Stimulated activated CD8-positive, alpha-beta memory T cell treated with anti-CD3 and anti-CD28 coated beads, Interleukin-7, amount 100 ng/mL, for 24 hours (primary cell): ENCODE data around the gene ACSBG1.
"Not testable (repeated sequence)": the region's sequence is repeated elsewhere in the genome, so short reads cannot be mapped to it uniquely, and the experiment has no call there.

Experiments
- DNase-seq: peaks from one replicate; pipeline ENCODE4 v3.0.0-alpha.2; 2020; ENCODE audit warnings: low read depth

Gene ACSBG1

DNA sequence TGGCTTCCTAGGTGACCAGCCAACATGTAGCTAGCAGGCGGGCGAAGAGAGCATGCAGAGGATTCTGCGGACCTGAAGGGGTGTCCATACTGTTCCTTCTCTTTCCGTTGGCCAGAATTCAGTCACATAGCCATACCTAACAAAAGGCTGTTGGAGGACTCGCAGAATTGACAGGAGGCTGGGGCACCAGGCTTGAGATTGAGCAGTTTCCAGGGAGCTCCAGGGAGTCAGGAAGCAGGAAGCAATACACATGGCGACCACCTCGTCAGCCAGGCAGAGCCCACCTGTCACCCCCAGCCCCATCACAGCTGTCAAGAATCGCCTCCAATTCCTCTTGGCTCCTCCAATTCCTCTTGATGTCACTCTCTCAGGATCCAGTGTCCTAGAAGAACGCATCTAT, 16.8 kb upstream of the ACSBG1 start:
- no peak for DNase-seq

DNA sequence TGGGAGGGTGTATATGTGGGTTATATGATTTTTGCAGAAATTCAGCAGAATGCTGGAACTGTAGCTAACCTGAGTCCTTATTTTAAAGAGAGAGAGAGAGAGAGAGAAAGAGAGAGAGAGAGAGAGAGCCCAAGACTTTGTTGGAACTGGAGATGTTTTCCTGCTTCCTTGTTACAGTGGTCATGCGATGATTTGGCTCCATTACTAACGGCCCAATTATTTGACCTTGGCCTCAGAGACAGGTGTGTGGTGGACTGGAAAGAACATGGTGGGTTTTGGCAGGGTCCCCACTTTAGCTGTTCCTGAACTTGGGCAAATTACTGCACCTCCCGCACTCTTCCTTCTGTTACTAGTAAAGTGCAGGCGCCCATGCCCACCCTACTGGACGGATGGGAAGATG, 14.8 kb upstream of the ACSBG1 start:
- DNase-seq = no peak

DNA sequence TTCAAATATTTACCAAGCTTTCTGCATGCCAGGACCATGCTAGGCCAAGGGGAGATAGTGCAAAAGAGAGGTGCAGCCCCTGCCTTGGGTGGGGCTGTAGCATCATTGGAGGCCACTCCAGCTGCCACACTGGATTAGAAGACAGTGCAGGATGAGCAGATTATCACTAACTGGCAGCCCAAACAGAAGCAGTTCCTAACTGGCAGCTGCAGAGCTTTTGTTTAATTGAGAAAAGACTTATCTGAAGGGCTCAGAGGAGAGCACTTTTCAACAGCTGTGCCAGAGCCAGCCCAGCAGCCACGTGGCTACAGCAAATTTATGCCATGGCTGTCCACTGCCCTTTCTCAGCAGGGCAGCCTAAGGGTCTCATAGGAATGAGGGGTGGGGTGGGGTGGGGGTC, 13.5 kb upstream of the ACSBG1 start:
- no peak for DNase-seq

DNA sequence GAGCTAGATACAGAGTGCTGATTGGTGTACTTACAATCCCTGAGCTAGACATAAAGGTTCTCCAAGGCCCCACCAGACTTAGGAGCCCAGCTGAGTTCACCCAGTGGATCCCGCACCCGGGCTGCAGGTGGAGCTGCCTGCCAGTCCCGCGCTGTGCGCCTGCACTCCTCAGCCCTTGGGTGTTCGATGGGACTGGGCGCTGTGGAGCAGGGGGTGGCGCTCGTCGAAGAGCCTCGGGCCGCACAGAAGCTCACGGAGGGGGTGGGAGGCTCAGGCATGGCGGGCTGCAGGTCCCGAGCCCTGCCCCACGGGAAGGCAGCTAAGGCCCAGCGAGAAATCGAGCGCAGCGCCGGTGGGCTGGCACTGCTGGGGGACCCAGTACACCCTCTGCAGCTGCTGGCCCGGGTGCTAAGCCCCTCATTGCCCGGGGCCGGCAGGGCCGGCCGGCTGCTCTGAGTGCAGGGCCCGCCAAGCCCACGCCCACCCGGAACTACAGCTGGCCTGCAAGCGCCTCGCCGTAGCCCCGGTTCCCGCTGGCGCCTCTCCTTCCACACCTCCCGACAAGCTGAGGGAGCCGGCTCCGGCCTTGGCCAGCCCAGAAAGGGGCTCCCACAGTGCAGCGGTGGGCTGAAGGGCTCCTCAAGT, 11.7 kb upstream of the ACSBG1 start:
- DNase-seq = not testable (repeated sequence)

DNA sequence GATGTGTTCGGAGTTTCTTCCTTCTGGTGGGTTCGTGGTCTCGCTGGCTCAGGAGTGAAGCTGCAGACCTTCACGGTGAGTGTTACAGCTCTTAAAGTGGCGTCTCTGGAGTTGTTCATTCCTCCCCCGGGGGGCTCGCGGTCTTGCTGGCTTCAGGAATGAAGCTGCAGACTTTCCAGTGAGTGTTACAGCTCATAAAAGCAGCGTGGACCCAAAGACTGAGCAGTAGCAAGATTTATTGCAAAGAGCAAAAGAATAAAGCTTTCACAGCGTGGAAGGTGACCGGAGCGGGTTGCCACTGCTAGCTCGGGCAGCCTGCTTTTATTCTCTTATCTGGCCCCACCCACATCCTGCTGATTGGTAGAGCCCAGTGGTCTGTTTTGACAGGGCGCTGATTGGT, 11.0 kb upstream of the ACSBG1 start:
- DNase-seq = not testable (repeated sequence)

DNA sequence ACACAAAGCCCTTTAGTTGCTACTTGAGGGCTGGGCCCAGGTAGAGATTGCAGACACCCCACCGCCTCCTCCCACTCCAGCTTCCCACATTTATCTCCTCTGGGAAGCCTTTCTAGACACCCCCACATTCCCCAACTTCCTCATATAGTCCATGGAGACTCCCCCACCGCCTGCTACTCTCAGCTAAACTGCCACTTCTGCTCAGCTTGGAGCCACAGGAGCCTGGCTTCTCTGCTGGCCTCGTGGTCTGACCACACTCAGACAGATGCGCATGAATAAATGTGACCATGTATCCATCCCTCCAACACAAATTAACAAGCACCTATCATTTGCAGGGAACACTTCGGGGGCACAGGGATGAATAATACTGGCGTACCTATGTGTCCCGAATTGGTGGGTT, 10.5 kb upstream of the ACSBG1 start:
- no peak for DNase-seq

DNA sequence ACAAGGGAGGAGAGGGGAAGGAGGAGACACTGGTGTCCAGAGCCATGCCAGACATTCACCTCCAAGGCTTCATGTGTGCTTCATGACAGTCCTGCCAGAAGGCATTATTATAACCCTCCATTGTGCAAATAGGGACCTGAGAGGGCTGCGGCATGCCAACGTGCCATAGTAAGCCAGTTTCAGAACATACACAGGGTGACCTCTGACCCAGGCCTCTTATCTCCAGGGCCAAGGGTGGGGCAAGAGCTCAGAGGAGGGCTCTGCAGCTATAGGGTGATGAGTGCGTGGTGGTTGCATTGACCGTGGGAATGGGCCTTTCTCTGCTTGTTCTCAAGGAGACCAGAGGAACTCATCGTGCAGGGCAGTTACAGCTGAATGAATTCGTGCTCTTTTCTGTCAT, 9.7 kb upstream of the ACSBG1 start:
- DNase-seq = no peak

DNA sequence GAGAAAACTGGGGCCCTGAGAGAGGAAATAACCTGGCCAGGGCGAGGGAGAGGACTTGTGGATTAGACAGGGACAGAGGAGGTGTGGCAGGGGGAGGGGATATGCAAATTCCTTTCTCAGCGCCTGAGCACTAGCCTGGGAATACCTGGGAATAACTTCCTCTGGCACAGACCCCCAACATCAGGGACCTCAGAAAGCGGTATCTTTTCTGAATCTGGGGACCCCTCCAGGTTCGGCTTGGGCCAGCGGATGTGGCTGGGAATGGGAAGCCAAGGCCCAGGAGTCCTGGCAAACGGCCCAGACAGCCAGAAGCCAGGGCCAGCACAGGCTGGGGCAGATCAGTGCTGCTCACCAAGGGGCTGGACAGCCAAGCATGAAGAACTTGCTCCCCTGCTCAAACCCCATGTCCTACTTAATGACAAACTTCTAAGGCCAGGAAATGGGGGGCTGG, 9.2 kb upstream of the ACSBG1 start:
- no peak for DNase-seq

DNA sequence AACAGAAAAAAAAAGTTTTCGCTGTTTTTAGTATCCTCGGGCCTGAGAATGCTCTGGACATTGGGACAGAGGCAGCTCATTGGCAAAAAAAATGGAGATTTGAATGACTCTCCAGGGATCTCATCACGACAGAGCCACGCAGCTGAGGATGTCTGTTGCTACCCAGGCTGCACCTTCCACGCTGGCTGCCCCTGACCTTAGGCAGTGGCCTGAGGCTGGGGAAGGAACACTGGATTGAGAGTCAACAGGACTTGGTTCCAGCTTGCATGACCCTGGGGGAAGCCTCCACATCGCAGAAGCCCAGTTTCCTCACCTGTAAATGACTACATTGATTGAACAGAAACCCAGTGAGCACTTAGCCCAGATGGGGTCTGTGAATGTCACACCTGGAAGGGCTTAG, 8.7 kb upstream of the ACSBG1 start:
- DNase-seq = no peak

DNA sequence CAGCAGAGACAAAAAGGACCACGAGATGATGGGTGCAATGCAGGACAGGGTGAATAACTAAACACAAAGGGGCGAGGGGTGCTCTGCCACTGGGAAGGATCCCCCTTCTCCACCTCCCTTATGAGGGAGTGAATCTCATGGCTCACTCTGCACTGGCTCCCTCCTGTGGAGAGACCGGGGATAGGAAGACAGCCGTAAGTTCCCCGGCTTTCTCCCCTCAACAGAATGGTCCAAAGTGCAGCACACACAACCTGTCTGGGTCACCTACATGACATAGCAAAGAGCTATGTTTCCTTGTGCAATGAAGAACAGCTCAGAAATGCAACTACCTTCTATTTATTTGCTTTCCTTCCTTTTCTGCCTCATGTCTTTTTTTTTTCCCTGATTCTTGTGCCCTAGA, 7.8 kb upstream of the ACSBG1 start:
- DNase-seq = no peak

DNA sequence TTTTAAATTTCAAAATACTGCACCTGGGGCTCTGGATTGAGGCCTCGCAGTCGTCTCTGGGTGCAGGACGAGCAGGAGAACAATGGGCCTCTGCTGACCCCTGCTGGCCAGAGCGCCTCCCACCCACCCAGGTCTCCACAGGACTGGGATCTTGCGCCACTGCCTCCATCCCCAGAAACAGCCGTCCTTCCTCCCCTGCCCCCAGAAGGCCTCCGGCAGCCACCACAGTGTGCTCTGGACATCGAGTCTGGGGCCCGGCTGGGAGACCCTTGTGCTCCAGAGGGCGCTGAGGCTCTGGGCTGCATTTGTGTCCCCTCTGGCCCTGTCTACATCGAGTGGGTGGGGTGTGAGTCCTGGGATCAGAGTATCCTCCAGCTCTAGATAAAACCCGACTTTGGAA, 6.7 kb upstream of the ACSBG1 start:
- peak; percentile 72 for DNase-seq

DNA sequence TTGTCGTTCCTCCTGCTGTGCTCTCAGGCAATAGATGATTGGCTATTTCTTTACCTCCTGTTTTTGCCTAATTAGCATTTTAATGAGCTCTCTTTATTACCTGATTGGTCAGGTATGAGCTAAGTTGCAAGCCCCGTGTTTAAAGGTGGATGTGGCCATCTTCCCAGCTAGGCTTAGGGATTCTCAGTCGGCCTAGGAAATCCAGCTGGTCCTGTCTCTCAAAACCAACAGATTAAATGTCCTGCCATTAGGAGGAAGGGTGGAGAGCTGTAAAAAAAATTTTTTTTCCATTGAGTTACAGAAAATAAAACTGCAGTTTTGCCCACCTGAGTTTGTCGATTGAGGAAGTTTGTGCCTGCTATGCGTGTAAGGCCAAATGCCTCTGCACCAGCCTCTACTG, 5.4 kb upstream of the ACSBG1 start:
- DNase-seq = no peak

DNA sequence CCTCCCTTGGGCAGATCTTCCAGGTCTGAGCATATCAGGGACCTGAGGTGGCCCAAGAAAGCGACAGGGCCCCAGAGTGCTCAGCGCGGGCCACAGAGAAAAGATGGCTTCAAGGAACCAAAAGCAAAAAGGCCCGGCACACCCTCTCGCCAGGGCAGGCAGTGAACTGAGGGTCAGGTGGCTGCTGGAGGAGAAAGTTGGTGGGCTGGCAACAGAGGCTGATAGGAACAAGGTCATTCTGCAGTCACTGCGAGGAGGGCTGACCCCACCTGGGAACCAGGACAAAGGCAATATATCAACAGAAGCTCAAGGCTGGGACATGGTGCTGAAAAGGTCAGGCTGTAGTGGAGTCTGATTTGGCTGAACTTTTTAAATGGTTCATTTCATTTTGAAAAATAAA, 2.8 kb upstream of the ACSBG1 start:
- DNase-seq = no peak

DNA sequence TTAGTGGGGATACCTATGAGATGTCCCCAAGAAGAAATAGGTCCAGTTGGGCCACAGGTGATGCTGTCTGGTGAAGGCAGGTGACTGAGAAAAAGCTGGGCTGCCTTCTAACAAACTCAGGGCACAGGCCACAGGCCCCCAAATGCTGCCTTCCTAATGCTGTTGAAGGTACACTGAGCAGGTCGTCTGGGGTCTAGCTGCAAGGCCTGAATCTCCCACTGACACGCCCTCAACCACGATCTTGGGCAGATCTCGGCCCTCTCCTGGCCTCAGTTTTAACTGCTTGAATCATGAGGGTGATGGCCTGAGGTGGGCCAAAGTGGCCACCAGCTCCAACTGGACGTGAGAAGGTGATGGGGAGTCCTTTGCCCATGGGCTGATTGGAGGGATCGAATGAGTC, 2.1 kb upstream of the ACSBG1 start:
- DNase-seq = no peak

DNA sequence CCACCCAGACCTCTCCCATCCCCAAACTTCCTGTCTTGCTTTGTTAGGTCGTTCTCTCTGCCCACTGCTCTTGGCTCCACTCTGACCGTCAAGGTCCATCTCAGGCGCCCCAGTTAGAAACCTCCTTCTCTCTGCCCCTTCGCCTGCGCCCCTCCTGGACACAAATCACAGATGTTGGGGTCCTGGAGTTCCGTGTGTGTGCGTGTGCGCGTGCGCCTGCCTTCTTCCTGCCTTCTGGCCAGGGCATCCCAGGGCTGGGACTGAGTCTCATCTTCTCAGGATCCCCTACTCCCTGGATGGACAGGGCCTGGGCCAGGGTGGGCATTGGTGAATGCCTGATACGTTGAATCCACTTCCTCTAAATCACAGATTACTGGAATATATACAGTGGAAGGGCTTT, 869 bp downstream of the ACSBG1 start:
- DNase-seq = no peak

DNA sequence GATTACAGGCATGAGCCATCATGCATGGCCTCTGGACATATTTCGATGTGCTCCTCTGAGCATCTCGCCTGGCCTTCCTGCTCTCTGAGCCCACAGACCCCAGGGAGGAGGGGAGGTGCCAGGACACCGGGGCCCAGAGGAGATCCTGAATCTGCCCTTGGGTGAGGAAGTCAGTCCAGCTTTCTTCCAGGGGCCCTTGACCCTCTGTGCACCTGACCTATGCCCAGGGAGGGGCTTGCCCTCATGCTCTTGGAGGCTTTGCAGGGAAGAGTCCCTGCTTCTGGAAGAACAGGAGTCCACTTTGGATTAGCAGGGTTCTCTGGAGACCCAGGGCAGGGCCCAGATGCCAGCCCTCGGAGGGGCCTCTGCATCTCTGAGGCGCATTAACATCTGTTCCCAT, 1.4 kb downstream of the ACSBG1 start:
- DNase-seq = no peak

DNA sequence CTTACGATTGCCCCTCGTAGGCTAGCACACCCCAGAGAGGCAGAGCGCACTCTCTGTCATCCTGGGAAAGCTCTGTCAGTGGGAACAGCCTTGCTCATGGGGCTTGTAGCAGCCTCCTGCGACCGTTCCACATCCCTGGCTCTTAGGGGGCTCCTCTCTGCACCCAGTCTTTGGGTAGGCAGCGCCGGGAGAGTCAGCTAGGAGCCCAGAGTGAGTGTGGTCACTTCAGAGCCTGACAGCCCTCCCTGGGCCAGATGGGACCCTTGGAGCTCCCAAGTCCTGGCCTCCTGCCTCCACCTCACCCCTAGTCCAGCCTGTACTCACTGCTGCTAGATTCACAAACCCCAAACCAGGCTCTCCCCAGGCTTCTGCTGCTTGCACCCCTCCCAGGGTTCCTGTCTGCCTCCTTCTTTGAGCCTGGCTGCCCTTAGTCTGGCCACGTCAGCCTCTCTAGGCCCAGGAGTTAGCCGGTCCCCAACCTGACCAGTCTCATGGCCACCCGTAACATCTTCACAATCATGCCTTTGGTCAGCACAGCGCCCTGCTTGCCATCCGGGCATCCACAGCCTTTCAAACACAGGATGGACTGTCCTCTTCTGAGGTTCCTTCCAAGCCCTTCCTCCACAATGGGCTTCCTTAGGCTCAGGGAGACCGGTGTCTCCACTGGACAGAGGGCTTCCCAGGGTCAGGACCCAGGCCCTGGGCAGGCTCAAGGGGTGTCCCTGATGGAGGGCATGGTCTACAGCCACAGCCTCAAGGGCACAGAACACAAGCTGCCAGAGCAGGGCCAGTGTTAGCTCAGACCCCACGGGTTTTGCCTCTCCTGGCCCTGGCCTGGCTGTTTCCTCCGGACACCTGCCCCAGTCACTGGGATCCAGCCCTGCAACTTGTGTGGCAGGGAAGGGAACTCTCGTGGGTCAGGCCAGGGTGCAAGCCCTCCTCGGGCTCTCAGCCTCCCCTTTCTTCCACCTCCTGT, 4.6 kb downstream of the ACSBG1 start:
- DNase-seq = no peak

DNA sequence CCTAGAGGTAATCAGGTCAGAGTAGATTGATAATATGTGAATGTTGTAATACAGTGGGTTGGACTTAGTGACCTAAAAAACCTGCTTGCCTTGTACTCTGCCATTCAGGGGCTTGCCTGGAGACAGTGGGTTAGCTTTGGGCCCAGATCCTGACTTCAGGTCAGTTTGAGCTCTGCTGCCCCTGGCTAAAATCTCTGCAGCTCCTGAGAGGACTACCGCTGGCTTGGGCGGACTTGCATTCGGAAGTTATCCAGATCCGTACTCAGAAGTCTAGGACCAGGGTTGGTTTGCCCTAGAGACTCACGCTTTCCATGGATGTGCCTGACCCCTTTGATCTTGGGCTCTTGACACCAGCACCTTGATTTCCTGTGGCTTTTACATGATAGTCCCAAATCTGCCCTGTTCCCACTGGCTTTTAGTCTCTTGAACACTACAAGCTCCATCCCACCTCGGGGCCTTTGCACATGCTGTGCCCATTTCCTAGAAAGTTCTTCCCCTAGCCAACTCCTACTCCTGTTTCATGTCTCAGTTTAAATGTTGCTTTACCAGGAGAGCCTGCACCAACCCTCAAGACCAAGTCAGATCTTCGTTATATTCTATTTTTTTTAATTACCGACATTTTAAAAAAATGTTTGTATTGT, 5.9 kb downstream of the ACSBG1 start:
- no peak for DNase-seq

DNA sequence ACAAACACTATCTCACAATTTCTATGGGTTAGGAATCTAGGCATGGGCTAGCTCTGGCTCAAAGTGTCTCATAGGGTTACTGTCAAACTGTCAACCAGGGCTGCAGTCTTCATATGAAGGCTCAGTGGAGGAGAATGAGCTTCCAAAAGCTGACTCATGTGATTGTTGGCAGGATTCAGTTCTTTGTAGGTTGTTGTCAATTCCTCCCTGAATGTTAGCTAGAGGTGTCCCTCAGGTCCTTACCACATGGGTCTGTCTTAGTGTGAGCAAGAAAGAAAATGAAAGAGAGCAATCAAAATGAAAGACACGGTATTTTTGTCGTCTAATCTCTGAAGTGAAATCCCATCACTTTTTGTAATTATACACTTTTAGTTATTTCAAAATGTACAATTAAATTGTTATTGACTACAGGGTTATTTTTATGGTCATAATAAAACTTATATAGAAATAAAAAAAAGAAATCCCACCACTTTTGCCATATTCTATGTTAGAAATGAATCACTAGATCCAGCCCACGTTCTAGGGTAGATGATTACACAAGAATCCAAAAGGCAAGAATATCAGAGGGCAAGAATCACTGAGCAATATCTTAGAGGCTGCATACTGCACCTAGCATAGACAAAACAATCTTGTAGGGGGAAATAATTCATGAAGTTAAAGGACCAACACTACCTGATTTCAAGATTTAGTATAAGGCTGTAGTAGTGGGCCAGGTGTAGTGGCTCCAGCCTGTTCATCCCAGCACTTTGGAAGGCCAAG, 8.4 kb downstream of the ACSBG1 start:
- DNase-seq = no peak

DNA sequence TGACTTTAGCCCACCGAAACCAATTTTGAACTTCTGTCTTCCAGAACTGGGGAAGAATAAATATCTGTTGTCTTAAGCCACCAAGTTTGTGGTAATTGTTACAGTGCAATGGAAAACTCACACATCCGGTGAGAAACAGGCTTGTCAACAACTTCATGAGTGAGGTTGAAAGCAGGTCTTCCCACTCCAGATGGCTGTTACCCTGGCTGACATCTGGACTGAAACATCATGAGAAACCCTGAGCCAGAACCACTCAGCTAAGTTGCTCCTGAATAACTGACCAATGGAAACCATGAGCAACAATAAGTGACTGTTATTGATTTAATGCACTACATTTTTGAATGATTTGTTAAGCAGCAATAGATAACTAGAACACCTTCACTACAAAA, 10.3 kb downstream of the ACSBG1 start:
- no peak for DNase-seq

DNA sequence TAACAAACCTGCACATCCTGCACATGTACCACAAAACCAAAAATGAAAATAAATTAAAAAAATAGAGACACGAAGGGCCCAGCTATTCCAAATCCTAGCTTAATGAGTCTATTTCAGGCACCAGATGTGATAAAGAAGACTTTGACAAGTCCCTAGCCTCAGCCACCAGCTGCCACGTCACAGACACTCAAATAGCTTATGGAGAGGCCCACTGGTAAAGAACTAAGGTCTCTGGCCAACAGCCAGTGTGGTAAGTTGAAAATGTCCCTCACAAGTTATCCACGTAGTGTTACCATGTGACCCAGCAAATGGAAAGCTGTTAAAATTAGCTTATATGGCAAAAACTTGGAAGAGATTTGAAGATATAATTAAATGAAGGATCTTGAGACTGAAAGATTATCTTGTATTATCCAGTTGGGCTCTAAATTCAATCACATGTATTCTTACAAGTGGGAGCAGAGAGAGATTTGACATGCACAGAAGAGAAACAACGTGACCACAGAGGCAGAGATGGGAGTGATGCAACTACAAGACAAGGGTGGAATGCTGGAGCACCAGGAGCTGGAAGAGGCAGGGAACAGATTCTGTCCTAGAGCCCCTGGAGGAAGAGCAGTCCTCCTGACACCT, 10.9 kb downstream of the ACSBG1 start:
- no peak for DNase-seq
